A549 treated with CORT108297 at 1 μM for 4 hours (cell line): ENCODE data around the gene YAF2. TPM values are rescaled to one million over a fixed set of nuclear protein-coding genes. Genes with fewer than 3 reads are reported as not detected.

Experiments used
- total RNA-seq: library from RNA; stranded (reverse); fragments of 200-300 nt; extraction: Qiagen RNA extraction; gene quantifications from 5 replicates; pipeline ENCODE4 v1.2.3, GENCODE V29; 2022

Gene YAF2, protein sequence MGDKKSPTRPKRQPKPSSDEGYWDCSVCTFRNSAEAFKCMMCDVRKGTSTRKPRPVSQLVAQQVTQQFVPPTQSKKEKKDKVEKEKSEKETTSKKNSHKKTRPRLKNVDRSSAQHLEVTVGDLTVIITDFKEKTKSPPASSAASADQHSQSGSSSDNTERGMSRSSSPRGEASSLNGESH
- total RNA-seq, result 20.3 to 25.9 TPM (median 23.2 TPM) in 5 replicates

DNA sequence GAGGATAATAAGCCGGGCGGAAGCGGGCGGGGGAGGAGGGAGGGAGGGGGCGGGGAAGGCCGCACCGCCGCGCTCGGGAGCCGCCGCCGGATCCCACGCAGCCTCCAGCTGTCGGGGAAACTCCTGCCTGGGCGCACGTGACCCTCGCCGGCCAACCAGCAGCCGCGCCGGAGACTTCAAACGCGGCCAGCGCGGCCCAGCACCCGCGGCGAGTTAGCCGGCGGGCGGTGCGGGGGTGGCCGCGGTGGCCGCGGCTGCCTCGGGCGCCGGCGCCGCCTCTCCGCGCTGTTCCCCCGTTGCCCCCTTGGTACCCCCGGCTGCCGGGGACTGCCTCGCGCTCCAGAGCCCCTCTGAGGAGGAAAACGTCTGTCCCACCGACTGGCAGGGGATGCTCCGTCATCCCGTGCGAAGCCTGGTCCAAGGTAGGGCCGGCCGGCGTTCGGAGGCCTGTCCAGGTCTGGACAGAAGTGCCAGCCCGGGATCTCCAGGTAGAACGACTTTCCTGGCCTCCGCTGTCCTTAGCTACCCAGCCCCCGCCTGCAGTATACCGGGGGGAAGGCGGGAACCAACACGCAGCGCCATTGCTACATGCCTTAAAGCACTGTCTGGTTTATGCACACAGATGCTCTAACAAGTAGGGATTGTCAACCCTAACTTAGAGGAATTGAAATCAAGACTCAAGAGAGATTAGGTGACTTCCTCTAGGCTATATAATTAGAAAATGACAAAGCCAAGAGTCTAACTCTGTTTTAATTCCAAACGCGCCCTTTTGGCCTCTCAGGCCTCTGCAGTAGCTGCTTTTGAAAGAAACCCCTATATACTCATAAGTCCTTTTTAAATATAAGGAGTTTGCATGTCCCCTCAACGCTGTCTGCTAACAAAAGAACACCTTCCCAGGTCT, at the start of gene YAF2:
YAF2 (minus strand) TSS at position 9 of the 901 bp plus-strand sequence. CDS start 68 bp downstream, outside the sequence.

DNA sequence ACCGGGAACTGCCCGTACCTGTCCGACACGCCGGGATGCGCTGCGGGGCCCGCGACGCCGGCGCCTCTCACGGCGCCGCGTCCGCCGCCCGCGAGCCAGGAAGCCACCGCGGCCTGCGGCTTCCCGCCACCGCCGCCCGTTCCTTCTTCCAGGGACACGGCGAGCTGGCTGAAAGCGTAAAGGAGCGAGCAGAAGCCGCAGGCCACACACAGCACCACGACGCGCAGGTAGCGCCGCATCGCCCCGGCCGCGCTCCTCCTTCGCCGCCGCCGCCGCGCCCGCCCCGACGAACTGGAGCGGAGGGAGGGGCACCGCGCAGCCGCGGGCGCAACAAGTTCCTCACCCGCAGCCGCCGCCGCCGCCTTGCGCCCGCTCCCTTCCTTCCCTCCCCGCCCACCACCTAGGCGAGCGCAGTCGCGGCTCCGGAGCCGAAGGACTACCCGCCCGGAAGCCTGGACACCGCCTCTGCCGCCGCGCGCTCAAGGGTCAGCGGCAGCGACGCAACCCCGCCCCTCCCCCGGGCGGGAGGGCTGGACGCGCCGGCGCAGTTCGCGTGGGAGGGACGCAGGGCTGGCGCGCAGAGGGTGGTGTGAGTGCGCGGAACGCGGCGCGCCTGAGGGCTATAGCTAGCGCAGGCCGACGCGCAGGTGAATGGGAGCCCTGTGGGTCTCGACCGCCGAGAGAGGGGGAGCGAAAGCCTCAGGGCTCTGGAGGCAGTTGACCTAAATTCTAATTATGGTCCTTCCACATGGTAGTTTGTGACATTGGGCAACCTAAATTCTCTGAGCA, 93.4 kb downstream of the YAF2 start, which contains the start of gene GXYLT1:
GXYLT1 (minus strand) TSS at position 467 of the 789 bp plus-strand sequence; CDS start at position 239, 228 bp downstream.

Other genes starting within 250 kb of the YAF2 start
- gene GXYLT1, start 93.4 kb downstream of the YAF2 start, total RNA-seq, result 12.2 to 14.6 TPM (median 13.7 TPM) in 5 replicates
- 55.9 to 67.6 TPM (median 59.1 TPM) in 5 replicates for gene ZCRB1, start 87.8 kb upstream of the YAF2 start, total RNA-seq
- gene PPHLN1, start 87.9 kb upstream of the YAF2 start, total RNA-seq, result 48.7 to 72.5 TPM (median 52.4 TPM) in 5 replicates